ENCODE results near the gene ALOX15. TPM values are rescaled to one million over a fixed set of nuclear protein-coding genes. Genes with fewer than 3 reads are reported as not detected.
"Not testable (repeated sequence)": the region's sequence is repeated elsewhere in the genome, so short reads cannot be mapped to it uniquely, and the experiment has no call there.

ALOX15 gene, protein sequence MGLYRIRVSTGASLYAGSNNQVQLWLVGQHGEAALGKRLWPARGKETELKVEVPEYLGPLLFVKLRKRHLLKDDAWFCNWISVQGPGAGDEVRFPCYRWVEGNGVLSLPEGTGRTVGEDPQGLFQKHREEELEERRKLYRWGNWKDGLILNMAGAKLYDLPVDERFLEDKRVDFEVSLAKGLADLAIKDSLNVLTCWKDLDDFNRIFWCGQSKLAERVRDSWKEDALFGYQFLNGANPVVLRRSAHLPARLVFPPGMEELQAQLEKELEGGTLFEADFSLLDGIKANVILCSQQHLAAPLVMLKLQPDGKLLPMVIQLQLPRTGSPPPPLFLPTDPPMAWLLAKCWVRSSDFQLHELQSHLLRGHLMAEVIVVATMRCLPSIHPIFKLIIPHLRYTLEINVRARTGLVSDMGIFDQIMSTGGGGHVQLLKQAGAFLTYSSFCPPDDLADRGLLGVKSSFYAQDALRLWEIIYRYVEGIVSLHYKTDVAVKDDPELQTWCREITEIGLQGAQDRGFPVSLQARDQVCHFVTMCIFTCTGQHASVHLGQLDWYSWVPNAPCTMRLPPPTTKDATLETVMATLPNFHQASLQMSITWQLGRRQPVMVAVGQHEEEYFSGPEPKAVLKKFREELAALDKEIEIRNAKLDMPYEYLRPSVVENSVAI
- total RNA-seq, result not detected
- 0.05 TPM for total RNA-seq (2013)

DNA sequence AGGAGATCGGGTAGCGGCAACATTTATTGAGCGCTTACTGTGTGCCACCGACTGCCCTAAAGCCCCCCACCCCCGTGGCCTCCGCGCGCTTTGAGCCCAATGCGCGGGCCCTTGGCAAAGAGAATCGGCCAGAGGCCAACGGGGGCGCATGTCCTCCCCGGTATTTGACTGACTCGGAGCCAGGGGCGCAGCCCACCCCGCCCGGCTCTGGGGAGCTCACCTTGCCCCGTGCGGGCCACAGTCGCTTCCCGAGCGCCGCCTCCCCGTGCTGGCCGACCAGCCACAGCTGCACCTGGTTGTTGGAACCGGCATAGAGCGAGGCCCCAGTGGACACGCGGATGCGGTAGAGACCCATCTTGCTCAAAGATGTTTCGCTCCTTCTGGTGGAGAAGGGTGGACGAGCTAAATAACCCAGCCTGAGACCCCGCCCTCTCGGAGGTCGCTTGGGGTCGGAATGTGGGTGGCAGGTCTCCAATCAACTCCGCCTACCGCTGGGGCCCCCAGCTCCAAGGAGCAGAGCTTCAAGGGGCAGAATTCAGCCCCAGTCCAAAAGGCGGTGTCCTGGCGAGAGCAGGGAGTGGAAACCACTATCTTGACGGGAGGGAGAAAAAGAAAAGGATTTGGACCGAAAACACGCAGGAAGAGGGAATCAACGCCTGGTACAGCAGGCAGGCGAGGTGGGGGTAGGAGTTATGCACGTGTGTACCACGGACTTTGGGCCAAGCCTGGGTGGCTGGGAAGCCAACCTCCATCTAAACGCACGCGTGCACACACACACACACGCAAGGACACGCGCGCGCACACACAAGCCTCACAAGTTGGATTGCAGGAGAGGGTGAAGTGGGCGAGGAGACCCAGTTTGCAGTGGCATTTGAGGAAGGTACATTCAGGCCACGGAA, at the start of gene ALOX15:
ALOX15 (minus strand) TSS at position 382 of the 899 bp plus-strand sequence; CDS start at position 355, 27 bp downstream.
- Histone ChIP-seq H3K4me3 (ENCODE audit: low read length) (no peak within 1 kb of the TSS), H3K27me3 (ENCODE audit: control insufficient read depth, insufficient read depth, low read length) (peaks cover 20% of the 10 kb centered on the region), H3K9me3 (ENCODE audit: control insufficient read depth, insufficient read depth, low read length) (no peaks in the 10 kb centered on the region), H3K4me1 (ENCODE audit: control insufficient read depth, insufficient read depth, low read length) (peaks cover 16% of the 10 kb centered on the region), H3K36me3 (ENCODE audit: control insufficient read depth, insufficient read depth, low read length) (no peaks in the 10 kb centered on the region), H3K27ac (ENCODE audit: low read length) (no peak within 1 kb of the TSS)
- no peak within 1 kb of the TSS for H3K4me3 Mint-ChIP-seq
- DNase-seq (no peak), ATAC-seq (no peak)
- no peaks in the 10 kb centered on the region for H3K9me3 Mint-ChIP-seq
- peaks cover 0 to 11% of the 10 kb centered on the region in 2 donors for H3K4me1 Mint-ChIP-seq
- H3K27me3 Mint-ChIP-seq (ENCODE audit: low read depth in 2 of 2), result peaks cover 48 to 71% of the 10 kb centered on the region in 2 donors
- no peaks in the 10 kb centered on the region for H3K36me3 Mint-ChIP-seq
- TF ChIP-seq, protein P1, sequence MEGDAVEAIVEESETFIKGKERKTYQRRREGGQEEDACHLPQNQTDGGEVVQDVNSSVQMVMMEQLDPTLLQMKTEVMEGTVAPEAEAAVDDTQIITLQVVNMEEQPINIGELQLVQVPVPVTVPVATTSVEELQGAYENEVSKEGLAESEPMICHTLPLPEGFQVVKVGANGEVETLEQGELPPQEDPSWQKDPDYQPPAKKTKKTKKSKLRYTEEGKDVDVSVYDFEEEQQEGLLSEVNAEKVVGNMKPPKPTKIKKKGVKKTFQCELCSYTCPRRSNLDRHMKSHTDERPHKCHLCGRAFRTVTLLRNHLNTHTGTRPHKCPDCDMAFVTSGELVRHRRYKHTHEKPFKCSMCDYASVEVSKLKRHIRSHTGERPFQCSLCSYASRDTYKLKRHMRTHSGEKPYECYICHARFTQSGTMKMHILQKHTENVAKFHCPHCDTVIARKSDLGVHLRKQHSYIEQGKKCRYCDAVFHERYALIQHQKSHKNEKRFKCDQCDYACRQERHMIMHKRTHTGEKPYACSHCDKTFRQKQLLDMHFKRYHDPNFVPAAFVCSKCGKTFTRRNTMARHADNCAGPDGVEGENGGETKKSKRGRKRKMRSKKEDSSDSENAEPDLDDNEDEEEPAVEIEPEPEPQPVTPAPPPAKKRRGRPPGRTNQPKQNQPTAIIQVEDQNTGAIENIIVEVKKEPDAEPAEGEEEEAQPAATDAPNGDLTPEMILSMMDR (IDR thresholded peaks at IDR 0.05), result no peak
- no peak within 1 kb of the TSS for H3K27ac Mint-ChIP-seq
- intact Hi-C loops (cut with micrococcal nuclease), result no loop called here
- WGBS (ENCODE audit: insufficient coverage), result 11% methylated on average over 57 of the region's 58 CpGs

GRCh38 chr17:4690745-4691144, 49.3 kb upstream of the ALOX15 start:
- intact Hi-C loops (cut with micrococcal nuclease), result no loop called here
- Mint-ChIP-seq H3K27ac (no peak overlapping the region), H3K36me3 (peaks cover 12% of the 10 kb centered on the region), H3K4me1 (peaks cover 20 to 23% of the 10 kb centered on the region in 2 donors), H3K27me3 (ENCODE audit: low read depth in 2 of 2) (no peaks in the 10 kb centered on the region), H3K9me3 (no peaks in the 10 kb centered on the region), H3K4me3 (no peak overlapping the region)
- Histone ChIP-seq H3K4me3 (ENCODE audit: low read length) (no peak overlapping the region), H3K4me1 (ENCODE audit: control insufficient read depth, insufficient read depth, low read length) (peaks cover 3% of the 10 kb centered on the region), H3K36me3 (ENCODE audit: control insufficient read depth, insufficient read depth, low read length) (peaks cover 6% of the 10 kb centered on the region), H3K27me3 (ENCODE audit: control insufficient read depth, insufficient read depth, low read length) (no peaks in the 10 kb centered on the region), H3K27ac (ENCODE audit: low read length) (no peak overlapping the region), H3K9me3 (ENCODE audit: control insufficient read depth, insufficient read depth, low read length) (no peaks in the 10 kb centered on the region)
- TF ChIP-seq, protein P1 (IDR thresholded peaks at IDR 0.05), result no peak
- DNase-seq, result no peak
- no peak for ATAC-seq
- WGBS (ENCODE audit: insufficient coverage), result 83% methylated on average over 1 of the region's 2 CpGs

DNA sequence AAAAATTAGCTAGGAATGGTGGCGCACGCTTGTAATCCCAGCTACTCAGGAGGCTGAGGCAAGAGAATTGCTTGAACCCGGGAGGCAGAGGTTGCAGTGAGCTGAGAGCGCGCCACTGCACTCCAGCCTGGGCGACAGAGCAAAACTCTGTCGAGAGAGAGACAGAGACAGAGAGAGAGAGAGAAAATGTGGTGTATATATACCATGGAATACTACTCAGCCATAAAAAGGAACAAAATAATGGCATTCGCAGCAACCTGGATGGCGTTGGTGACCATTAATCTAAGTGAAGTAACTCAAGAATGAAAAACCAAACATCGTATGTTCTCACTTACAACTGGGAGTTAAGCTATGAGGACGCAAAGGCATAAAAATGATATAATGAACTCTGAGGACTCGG, 48.4 kb upstream of the ALOX15 start:
- H3K27me3 ChIP-seq (ENCODE audit: control insufficient read depth, insufficient read depth, low read length); H3K36me3 ChIP-seq (ENCODE audit: control insufficient read depth, insufficient read depth, low read length); H3K4me3 ChIP-seq (ENCODE audit: low read length); H3K4me1 ChIP-seq (ENCODE audit: control insufficient read depth, insufficient read depth, low read length); H3K27me3 Mint-ChIP-seq (ENCODE audit: low read depth in 2 of 2); H3K27ac ChIP-seq (ENCODE audit: low read length); H3K9me3 Mint-ChIP-seq; intact Hi-C loops (cut with micrococcal nuclease); H3K9me3 ChIP-seq (ENCODE audit: control insufficient read depth, insufficient read depth, low read length); DNase-seq; ATAC-seq; H3K4me3 Mint-ChIP-seq; H3K27ac Mint-ChIP-seq: not testable (repeated sequence)
- WGBS (ENCODE audit: insufficient coverage), result 90% methylated on average over 11 of the region's 12 CpGs
- Mint-ChIP-seq H3K4me1 (peaks cover 20 to 23% of the 10 kb centered on the region in 2 donors), H3K36me3 (peaks cover 12% of the 10 kb centered on the region)

GRCh38 chr17:4683739-4684138, 42.3 kb upstream of the ALOX15 start:
- H3K27ac Mint-ChIP-seq; H3K4me3 ChIP-seq (ENCODE audit: low read length); H3K4me1 ChIP-seq (ENCODE audit: control insufficient read depth, insufficient read depth, low read length); H3K27ac ChIP-seq (ENCODE audit: low read length); H3K9me3 ChIP-seq (ENCODE audit: control insufficient read depth, insufficient read depth, low read length); ATAC-seq; DNase-seq; H3K36me3 Mint-ChIP-seq; H3K4me3 Mint-ChIP-seq; H3K27me3 Mint-ChIP-seq (ENCODE audit: low read depth in 2 of 2); intact Hi-C loops (cut with micrococcal nuclease); H3K9me3 Mint-ChIP-seq; H3K27me3 ChIP-seq (ENCODE audit: control insufficient read depth, insufficient read depth, low read length): not testable (repeated sequence)
- 97% methylated on average over 4 of the region's 5 CpGs for WGBS (ENCODE audit: insufficient coverage)
- H3K36me3 ChIP-seq (ENCODE audit: control insufficient read depth, insufficient read depth, low read length), result peaks cover 22% of the 10 kb centered on the region
- peaks cover 5 to 11% of the 10 kb centered on the region in 2 donors for H3K4me1 Mint-ChIP-seq
